ENCODE measurements around the gene GLS.
"Not testable (repeated sequence)": the region's sequence is repeated elsewhere in the genome, so short reads cannot be mapped to it uniquely, and the experiment has no call there.

The GLS gene

DNA sequence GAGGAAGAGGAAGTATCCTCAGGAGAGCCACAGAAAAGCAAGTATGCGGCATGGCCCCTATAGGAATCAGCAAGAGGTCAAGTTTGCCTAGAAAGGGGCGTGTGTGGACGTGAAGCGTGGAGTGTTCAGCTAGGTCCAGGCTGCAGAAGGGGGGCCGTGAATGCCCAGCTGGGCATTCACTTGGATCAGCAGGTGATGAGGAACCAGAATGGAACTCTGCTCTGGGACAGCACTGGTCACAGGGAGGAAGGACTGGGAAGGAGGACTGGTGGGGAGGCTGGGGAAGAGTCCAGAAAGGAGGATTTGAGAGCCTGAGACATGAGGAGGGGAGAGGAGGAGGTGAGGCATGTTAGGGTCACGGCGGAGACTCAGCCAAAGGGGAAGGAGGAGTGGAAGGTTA lies 113.5 kb downstream of the GLS start:
- DNase-seq (ENCODE audit: low read depth), result no peak

DNA sequence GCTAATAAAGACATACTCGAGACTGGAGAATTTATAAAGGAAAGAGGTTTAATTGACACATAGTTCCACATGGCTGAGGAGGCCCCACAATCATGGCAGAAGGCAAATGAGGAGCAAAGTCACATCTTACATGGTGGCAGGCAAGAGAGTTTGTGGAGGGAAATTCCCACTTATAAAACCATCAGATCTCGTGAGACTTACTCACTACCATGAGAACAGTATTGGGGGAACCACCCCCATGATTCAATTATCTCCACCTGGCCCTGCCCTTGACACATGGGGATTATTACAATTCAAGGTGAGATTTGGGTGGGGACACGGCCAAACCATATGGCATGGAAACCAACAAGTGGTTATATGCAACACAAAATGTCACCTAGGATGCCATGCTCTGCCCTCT lies 114.7 kb downstream of the GLS start:
- not testable (repeated sequence) for DNase-seq (ENCODE audit: low read depth)

DNA sequence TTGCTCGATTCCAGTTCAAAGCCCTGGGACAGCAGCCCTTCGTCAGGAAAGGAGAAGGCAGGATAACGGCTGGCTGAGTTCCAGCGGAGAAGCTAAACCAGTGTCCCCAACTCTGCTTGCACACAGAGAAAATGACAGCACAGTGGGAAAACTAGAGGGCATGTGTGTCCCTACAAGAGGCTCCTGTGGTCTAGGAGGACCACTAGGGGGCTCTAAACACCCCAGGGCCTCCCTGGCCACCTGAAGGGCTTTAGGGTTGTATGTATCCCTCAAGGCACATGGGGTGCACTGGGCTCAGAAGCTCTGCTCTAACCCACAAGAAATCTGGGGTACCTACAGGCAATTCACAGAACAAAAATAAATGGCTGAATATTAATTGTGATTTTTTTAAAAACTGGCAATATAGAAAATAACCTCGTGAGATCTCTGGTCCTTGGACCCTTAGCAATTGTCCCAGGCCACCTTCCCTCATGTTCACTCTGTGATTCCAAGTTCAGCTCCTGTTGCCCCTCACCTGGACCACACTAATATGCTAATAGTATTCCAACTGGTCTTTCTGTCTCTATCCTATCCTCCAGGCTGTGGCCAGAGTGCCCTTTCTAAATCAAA lies 115.8 kb downstream of the GLS start:
- no peak for DNase-seq (ENCODE audit: low read depth)

DNA sequence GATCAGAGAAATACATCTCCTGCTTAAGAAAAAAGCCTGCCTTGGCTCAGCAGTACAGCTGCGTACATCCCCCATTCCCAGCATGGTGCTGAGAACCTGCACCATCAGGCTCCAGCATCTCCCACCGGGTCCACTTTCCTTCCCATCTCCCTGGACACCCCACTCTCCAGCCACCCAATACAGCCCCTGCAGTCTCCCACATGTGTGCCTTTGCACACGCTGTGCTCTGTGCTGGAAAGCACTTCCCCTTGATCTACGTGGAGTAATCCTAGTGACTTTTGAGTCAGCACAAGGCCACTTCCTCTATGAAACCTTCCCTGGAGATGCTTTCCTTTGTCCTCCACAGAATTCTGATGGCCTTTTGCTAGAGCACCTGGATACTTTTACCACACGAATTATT lies 116.3 kb downstream of the GLS start:
- DNase-seq (ENCODE audit: low read depth), result no peak

DNA sequence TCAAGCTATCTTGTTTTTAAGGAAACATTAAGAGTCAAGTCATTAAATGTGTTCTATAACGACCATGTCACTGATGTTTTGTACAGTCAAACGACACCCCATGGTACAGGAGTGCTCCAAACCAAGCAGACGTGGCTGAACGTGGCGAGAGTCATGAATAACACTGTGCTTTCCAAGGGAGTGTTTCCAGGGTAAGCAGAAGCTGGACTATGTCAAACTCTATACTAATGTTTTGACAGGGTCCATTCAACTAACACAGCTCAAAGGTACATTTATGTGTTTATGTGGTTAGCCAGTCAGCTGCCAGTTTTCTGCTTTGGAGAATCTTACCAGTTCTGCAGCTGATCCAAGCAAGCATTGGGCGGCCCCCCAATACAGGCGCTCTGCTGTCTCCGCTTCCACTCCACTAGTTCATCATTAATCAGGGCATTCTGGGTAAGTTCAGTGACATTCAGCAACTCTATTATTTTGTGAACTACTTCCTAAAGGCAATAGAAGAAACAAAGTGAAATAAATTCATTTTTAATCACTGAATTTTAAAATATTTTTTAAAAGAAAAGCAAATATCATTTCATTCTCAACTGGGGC lies 117.0 kb downstream of the GLS start:
- no peak for DNase-seq (ENCODE audit: low read depth)

DNA sequence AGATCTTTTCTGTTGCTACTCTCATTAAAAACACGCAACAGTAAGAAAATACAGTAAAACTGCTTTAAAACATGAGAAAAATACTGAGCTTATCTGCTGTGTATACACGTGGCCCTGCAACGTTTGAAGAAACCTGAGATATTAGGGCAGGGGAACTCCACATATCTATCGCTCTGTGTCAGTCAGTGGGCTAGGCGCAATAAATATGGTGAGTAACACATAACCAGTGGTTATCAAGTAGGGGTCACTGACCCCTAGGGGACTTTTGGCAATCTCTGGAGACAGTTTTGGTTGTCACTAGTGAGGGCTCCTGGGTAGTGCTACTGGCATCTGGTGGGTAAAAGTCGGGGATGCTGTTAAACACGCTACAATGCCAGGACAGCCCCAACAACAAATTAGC lies 118.4 kb downstream of the GLS start:
- no peak for DNase-seq (ENCODE audit: low read depth)

DNA sequence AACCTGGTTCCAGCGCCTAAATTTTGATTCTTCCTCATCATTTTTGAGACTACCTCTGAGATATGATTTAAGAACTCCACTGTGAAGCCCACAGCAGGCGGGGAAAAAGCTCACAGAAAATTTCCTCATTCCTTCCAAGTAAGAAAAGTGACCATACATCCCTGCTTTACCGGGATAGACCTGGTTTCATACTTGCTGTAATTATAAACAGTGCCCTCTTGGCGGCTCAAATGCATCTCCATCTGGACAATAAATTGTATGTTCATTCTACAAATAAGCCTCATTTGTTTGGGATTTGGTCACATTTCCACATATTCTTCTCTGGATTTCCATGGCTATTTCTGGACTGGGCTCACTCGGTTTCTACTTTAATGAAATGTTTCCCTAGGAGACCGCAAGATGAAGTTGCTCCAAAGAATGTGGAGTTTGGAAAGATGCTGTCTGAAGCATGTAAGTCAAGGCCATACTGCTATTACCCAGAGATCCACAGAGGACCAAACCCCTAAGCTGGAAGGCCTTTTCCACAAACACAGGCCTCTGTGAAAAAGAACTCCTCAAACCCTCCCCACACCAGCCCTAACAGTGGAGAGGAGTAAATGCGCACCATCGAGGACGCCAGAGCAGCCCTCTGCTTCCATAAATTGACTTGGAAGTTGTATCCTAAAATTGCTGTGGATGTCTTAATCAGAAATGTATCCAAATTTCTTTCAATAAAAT lies 119.5 kb downstream of the GLS start:
- DNase-seq (ENCODE audit: low read depth), result no peak

DNA sequence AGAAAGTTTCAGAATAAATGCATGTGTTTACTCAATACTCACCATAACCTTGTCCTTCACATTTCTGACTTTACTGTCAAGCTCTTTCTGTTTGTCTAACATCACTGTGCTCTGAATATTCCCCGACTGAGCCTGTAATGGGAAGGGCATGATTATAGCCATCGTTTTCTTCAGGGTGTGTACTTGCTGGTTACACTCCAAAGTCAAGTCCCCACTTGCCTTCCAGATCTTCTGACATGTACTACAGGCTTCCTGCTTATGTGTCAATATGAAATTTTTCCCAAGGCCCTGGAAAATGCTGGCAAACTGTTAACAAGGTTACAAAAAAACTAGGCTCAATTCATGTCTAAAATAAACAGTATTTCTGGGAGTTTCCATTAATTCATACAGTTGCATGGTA lies 120.4 kb downstream of the GLS start:
- DNase-seq (ENCODE audit: low read depth), result no peak

DNA sequence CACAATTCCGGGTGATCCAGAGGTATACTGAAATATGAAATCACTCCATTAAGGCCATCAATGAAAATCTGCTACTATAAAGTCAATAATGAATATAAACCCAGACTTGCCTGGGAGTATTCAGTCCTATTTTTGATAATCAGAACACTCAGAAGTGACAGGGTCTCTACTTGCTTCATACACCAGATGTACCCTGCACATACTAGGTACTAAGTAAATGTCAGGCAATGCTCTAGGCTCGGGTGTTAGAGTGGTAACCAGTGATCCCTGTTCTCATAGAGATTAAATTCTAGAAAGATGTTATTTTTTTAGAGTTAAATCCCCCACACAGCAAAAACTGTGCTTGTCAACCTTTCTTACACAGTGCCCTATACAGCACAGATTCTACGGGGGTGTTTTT lies 121.0 kb downstream of the GLS start:
- DNase-seq (ENCODE audit: low read depth), result no peak

DNA sequence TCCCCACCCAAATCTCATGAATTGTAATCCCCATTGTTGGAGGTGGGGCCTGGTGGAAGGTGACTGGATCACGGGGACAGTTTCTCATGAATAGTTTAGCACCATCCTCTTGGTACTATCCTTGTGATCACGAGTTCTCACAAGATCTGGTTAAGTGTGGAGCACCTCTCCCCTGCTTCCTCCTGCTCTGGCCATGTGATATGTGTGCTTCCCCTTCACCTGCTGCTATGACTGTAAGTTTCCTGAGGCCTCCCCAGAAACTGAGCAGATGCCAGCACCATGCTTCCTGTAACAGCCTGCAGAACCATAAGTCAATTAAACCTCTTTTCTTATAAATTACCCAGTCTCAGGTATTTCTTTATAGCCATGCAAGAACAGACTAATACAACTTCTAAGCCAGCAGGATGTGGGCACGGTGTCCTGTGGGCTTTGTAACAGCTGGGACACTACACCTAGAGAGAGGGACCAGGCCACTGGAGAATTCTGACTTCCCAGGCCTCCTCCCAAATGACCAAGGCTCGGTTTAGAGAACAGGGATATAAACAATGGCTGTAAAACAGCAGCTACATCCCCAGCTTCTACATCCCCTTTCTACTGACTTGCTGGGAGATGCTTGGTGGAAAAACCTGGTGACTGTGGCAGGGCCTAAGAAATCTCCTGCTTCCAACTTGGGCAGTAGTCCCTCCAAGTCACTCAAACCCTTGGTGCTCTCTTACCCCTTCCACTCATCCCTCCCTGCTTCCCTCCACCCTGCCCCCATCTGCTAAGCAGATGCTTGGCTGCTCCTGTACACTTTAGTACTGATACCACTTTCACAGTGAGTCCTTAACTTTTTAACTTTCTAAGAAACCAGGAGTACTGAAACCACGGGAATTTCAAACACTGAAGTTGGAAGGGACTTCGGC lies 123.0 kb downstream of the GLS start:
- DNase-seq (ENCODE audit: low read depth), result no peak

DNA sequence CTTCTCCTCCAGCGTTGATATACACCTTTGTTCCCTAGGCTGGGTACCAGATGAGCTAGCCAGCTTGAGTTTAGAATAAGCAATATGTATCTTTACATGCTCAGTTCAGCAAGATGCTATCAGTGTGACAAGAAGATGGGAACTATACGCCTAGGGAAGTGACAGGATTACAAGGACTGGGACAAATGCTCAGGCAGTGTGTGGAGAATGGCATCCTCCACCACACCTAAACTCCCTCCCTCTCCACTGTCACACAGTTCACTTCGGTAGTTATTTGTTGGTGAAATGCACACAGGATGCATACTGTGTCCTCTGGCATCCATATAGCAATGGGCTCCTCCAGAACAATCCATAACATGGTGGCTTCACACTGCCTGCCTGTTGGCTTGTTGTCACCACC lies 125.7 kb downstream of the GLS start:
- DNase-seq (ENCODE audit: low read depth), result no peak

DNA sequence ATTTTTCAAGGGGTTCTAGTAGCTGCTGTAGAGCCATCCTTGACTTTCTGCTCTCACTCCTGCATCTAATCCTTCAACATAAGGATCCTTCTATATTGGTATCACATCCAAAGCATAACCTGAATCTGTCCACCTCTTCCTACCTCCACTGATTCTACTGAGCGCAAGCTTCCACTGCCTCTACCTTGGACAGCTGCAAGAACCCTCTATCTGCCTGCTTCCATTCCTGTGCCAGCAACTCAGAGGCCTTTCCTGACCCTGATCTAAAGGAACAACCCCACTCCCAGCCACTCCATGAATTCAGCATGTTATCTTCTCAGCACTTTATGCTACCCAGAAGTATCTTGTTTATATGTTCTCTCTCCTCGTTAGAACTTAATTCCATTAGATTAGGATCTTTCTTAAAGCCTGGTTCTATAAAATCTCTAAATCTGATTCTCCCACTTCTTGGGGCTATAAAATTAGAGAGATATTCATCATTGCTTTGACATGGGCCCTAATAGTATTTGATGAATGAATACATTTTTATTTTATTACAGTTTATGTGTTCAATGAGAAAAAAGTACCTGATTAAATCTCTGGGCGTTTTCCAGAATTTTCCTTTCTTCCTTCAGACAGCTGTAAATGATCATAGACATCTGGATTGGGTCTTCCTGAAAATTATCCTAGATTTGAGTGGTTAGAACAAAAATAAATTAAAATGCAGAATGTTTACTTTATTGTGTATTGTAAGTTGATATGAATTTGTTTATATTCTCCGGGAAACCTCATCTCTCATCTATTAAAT lies 126.6 kb downstream of the GLS start:
- no peak for DNase-seq (ENCODE audit: low read depth)

DNA sequence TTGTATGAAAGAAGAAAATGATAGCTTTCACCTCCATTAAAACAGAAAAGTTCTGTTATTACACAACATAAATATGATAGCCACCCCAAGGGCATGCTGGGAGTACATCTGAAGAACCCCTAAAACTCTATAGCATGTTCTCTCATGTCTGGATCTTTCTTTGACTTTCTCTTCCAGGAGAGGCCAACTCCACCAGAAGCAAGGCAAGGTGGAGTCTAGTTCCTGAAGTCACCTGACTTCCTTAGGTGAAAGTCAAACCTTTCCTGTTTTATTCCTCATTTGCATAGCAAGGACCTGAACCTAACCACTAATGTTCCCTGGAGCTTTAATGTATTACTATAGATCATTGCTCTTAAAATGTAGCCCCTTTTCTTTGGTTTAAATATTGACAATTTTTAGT lies 127.7 kb downstream of the GLS start:
- no peak for DNase-seq (ENCODE audit: low read depth)

DNA sequence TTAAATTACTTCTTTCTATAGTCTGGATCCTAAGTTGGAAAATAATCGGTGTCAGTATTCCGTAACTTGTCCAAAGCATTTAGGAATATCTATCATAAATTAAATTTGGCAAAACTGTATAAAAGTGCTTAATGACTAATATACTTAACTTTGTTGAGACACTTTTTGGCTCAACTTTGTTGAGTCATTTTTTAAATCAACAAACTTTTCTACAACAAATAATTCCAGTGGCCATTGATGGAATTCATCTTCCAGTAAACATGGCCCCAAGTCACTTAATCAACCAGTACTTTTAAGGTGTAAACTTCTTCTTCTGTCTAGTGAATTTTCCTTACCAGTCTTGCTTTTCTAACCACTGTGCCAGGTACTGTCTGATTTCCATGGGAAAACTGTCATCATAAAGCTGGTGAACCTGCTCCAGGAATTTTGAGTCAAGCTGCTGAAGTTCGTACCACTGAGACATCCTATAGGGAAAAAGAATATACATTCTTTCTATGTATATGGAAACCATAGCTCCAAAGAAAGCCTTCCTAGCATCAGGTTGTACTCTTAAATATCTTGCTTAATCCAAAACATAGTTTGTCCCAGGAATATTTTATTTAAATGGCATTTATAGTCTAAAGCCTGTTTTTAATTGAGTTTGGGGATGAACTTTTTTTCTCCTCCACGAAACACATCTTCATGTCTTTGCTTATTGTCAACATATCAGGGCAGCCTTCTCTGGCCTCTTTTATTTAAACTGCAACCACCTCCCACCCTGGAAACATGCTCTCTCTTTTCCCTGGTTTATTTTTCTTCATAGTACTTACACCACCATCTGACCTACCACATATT lies 129.1 kb downstream of the GLS start:
- DNase-seq (ENCODE audit: low read depth), result no peak

DNA sequence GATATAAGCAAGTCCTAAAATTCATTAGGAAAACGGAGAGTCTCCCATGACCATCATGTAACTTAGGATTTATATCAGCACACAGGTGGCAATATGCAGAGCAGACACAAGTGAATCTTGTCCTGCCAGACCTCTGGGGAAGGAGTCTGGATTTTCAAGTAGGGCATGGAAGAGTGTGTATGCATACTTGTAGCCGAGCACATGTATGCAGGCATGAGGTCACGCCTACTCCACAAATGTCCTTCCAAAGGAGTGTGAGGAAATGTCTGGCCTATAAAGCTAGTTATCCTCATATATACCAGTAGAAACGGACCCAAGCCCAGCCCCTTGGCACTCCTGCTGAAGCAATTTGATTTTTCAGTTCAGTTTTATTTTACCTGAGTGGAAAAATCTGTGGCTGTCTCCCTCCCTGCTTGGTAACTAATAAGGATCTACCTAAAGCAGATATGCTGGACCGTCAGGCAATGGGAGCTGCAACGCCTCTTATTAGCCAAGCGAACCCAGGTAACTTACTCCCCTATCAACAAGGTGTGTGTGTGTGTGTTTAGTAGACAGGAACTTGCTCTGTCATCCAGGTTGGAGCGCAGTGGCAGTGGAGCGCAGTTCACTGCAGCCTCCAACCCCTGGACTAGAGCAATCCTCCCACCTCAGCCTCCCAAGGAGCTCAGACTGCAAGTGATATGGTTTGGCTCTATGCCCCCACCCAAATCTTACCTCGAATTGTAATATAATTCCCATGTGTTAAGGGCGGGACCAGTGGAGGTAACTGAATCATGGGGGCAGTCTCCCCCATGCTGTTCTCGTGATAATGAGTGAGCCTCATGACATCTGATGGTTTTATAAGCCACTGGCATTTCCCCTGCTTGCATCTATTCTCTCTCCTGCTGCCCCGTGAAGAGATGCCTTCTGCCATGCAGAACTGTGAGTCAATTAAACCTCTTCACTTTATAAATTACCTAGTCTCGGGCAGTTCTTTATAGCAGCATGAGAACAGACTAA lies 130.6 kb downstream of the GLS start:
- no peak for DNase-seq (ENCODE audit: low read depth)

DNA sequence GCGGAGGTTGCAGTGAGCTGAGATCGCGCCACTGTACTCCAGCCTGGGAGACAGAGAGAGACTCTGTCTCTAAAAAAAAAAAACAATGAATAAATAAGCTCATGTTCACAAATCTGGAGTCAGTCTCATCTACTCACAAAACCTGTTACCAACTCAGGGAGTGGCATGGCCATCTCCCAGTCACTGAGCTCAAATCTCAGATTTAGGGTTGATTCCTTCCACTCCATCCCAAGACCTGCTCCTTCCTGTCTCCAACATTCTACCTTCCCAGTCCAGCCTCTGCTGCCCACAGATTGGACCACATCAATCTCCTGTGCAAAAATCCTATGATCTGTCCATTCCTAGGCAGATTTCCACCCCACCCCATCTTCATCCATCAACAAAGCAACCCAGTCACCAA lies 131.7 kb downstream of the GLS start:
- no peak for DNase-seq (ENCODE audit: low read depth)

DNA sequence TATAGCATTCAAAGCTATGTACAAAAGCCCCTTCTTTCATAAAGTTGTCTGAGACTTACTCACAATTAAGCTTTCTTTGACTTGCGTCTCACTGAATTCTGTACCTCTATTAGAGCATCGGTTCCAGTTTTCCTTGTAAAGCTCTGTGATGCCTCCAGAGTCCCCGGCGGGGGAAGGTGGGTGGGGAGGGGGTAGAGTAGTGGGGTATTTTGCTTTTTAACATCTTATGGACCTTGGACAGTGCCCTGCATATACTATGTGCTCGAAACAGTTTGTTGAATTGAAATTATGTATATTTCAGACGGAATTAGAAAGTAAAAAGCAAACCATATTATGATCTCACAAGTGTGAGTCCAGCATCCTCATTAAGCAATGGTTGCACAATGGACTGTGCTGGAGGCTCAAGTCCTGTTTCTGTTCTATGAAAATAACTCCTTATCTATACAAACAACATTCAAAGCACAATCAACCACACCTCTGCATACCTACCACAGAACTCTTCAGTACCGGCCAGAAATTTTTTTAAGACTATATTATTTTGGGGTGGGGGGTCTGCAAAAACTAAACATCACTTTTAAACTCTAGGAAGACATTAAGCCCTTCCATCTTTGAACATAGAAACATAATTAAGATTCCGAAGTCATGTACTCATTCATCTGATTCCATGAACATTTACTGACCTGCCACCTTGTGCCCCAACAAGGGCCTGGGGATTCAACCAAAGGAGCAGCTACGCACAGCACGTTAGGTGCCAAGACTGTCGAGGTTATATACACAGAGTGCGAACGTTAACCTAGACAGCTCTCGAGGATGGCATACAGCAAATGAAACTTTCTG lies 132.4 kb downstream of the GLS start:
- DNase-seq (ENCODE audit: low read depth), result no peak

DNA sequence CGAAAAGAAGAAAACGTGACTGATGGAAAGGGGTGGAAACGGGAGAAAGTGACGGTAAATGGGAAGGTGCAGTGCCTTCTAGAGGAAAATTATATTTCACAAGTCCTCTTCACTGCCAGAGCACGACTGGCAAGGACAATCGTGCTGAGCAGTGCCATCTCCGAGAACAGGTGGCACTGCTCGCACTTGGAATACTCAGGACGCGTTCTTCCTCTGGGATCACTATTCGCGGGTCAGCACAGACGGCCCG lies 133.0 kb downstream of the GLS start:
- DNase-seq (ENCODE audit: low read depth), result no peak

Data from GM04503 (cell line).